HCT116 (cell line): ENCODE results near the gene RPS27. TPM values are rescaled to one million over a fixed set of nuclear protein-coding genes. Genes with fewer than 3 reads are reported as not detected.

Experiments
- ATAC-seq: fragments of 200-7000 bp; cut with Tn5 transposase; 2 replicates; pipeline ENCODE4 v1.9.1; 2020; ENCODE audit warnings: mild to moderate bottlenecking, moderate library complexity
- BruUV-seq: library from RNA; stranded (reverse); fragments of 400-500 nt; replicated peaks from 2 replicates; lab custom pipeline; 2021; lab: Mats Ljungman, UMichigan
- CTCF ChIA-PET: fragments of 300-600 bp; sonication (Branson Sonifier 250); formaldehyde crosslinking; loops from one replicate; lab custom pipeline; 2021; ENCODE audit warnings: antibody characterized with exemption; lab: Charles Lee
- POLR2A ChIA-PET: fragments of 300-600, 350-600 bp; sonication (Branson Sonifier 250); formaldehyde crosslinking; loops from one replicate; lab custom pipeline; 2021; ENCODE audit warnings: antibody characterized with exemption; lab: Charles Lee
- RAD21 ChIA-PET, 2 experiments: fragments of 300-600 bp; sonication (Branson Sonifier 250); formaldehyde crosslinking; loops; one replicate each; lab custom pipeline; 2023; ENCODE audit warnings: low total read pairs in 2 of 2; ENCODE audit not compliant: uncharacterized antibody in 2 of 2, unreplicated experiment in 2 of 2, low non-redundant PET in 1 of 2; lab: Charles Lee
- DNase-seq: peaks from one replicate; pipeline ENCODE4 v3.0.0-alpha.2; 2010; ENCODE audit warnings: low read depth, low spot score
- H2AFZ ChIP-seq: fragments of 200-600 bp; shearing (Covaris generic), sonication (generic); 2 replicates; pipeline ENCODE4 v1.6.1; 2017; ENCODE audit warnings: low read depth, mixed run types, mixed read lengths, antibody characterized with exemption, low read length; ENCODE audit not compliant: poor library complexity, severe bottlenecking
- H3K27ac ChIP-seq: 2 replicates; pipeline ENCODE4 v1.5.1; 2012; ENCODE audit warnings: low read depth, low read length
- H3K27me3 ChIP-seq: fragments of 200-600 bp; sonication (generic); 2 replicates; pipeline ENCODE4 v1.6.1; 2016; ENCODE audit warnings: mixed run types, low read length, mixed read lengths; ENCODE audit not compliant: insufficient read depth
- H3K36me3 ChIP-seq, 2 experiments: fragments of 200-500 bp in 1 of 2; fragments of 200-600 bp in 1 of 2; sonication (Bioruptor generic) in 1 of 2; sonication (generic) in 1 of 2; 2 replicates each; pipeline versions ENCODE4 v1.5.1 to v1.6.1; 2014 to 2016; ENCODE audit warnings: low read length in 2 of 2, inconsistent platforms in 1 of 2, mixed read lengths in 1 of 2, mixed run types in 1 of 2; ENCODE audit not compliant: insufficient read depth in 2 of 2, control insufficient read depth in 1 of 2
- H3K4me1 ChIP-seq, 2 experiments: fragments of 200-600 bp in 1 of 2; sonication (generic) in 1 of 2; 2 replicates each; pipeline versions ENCODE4 v1.5.1 to v1.6.1; 2012 to 2017; ENCODE audit warnings: low read length in 2 of 2, inconsistent platforms in 1 of 2, mild to moderate bottlenecking in 1 of 2, mixed read lengths in 1 of 2, mixed run types in 1 of 2, moderate library complexity in 1 of 2; ENCODE audit not compliant: insufficient read depth in 2 of 2, control insufficient read depth in 1 of 2
- H3K4me2 ChIP-seq: fragments of 200-600 bp; sonication (generic); 2 replicates; pipeline ENCODE4 v1.6.1; 2017; ENCODE audit warnings: mixed run types, low read length, mixed read lengths
- H3K4me3 ChIP-seq, 2 experiments: fragments of 200-600 bp in 1 of 2; sonication (generic) in 1 of 2; replicated peaks in 1 of 2; 2 replicates each; pipeline ENCODE4 v1.5.1; 2011 to 2016; ENCODE audit warnings: low read length in 2 of 2, control low read depth in 1 of 2, low read depth in 1 of 2, mild to moderate bottlenecking in 1 of 2, mixed read lengths in 1 of 2, mixed run types in 1 of 2
- H3K79me2 ChIP-seq: fragments of 200-600 bp; sonication (generic); 2 replicates; pipeline ENCODE4 v1.6.1; 2017; ENCODE audit warnings: mild to moderate bottlenecking, mixed run types, low read length, moderate library complexity, mixed read lengths; ENCODE audit not compliant: insufficient read depth
- H3K9ac ChIP-seq: fragments of 200-600 bp; sonication (generic); 2 replicates; pipeline ENCODE4 v1.6.1; 2016; ENCODE audit warnings: low read length, mixed read lengths
- H3K9me2 ChIP-seq: fragments of 200-600 bp; sonication (generic), shearing (Covaris generic); 2 replicates; pipeline ENCODE4 v1.6.1; 2017; ENCODE audit warnings: mixed run types, mild to moderate bottlenecking, moderate library complexity; ENCODE audit not compliant: insufficient read depth
- H3K9me3 ChIP-seq, 2 experiments: fragments of 200-500 bp in 1 of 2; fragments of 200-600 bp in 1 of 2; sonication (Bioruptor generic) in 1 of 2; sonication (generic) in 1 of 2; 2 replicates each; pipeline ENCODE4 v1.6.1; 2014 to 2017; ENCODE audit warnings: low read length in 2 of 2, mixed read lengths in 2 of 2, inconsistent platforms in 1 of 2, low read depth in 1 of 2, mild to moderate bottlenecking in 1 of 2, mixed run types in 1 of 2, moderate library complexity in 1 of 2; ENCODE audit not compliant: control insufficient read depth in 1 of 2, insufficient read depth in 1 of 2
- H4K20me1 ChIP-seq: fragments of 200-600 bp; sonication (generic), shearing (Covaris generic); 2 replicates; pipeline ENCODE4 v1.6.1; 2017; ENCODE audit warnings: mixed run types, mild to moderate bottlenecking, moderate library complexity; ENCODE audit not compliant: insufficient read depth
- CBX3 ChIP-seq: IDR thresholded peaks from 2 replicates; pipeline ENCODE4 v1.6.1; 2012; ENCODE audit warnings: low read depth
- ELF1 ChIP-seq: IDR thresholded peaks from 2 replicates; pipeline ENCODE4 v1.6.1; 2012; ENCODE audit warnings: low read depth, borderline replicate concordance
- EZH2 ChIP-seq: fragments of 200-600 bp; sonication (generic); IDR thresholded peaks from 2 replicates; pipeline ENCODE4 v1.6.1; 2017; ENCODE audit warnings: antibody characterized with exemption, mixed run types
- EZH2phosphoT487 ChIP-seq: fragments of 200-600 bp; IDR thresholded peaks from 2 replicates; pipeline ENCODE4 v1.6.1; 2018; ENCODE audit warnings: antibody characterized with exemption, borderline replicate concordance
- FOSL1 ChIP-seq: IDR thresholded peaks from 2 replicates; pipeline ENCODE4 v1.6.1; 2012; ENCODE audit warnings: low read depth
- JUND ChIP-seq: IDR thresholded peaks from 2 replicates; pipeline ENCODE4 v1.6.1; 2012
- MAX ChIP-seq: IDR thresholded peaks from 2 replicates; pipeline ENCODE4 v1.6.1; 2012
- RAD21 ChIP-seq: IDR thresholded peaks from 2 replicates; pipeline ENCODE4 v1.6.1; 2012; ENCODE audit warnings: low read depth, mild to moderate bottlenecking
- SIN3A ChIP-seq: IDR thresholded peaks from 2 replicates; pipeline ENCODE4 v1.6.1; 2012; ENCODE audit warnings: low read depth
- SRF ChIP-seq: IDR thresholded peaks from 2 replicates; pipeline ENCODE4 v1.6.1; 2012; ENCODE audit warnings: low read depth
- YY1 ChIP-seq: IDR thresholded peaks from 2 replicates; pipeline ENCODE4 v1.6.1; 2011; ENCODE audit warnings: low read length, low read depth, moderate library complexity, mild to moderate bottlenecking; ENCODE audit not compliant: insufficient replicate concordance; ENCODE audit errors: extremely low read depth
- ZBTB33 ChIP-seq: IDR thresholded peaks from 2 replicates; pipeline ENCODE4 v1.6.1; 2011; ENCODE audit warnings: mild to moderate bottlenecking, low read length, moderate library complexity; ENCODE audit not compliant: insufficient replicate concordance; ENCODE audit errors: extremely low read depth
- ZFX ChIP-seq: fragments of 450-650 bp; IDR thresholded peaks from 2 replicates; pipeline ENCODE4 v1.6.1; 2017
- ZNF274 ChIP-seq: fragments of 200-500 bp; sonication (Bioruptor generic); IDR thresholded peaks from 2 replicates; pipeline ENCODE4 v1.6.1; 2014; ENCODE audit warnings: mild to moderate bottlenecking, low read depth, low read length, inconsistent platforms
- intact Hi-C: fragments of 100-400 bp; cut with micrococcal nuclease; formaldehyde crosslinking; loops from 2 replicates; pipeline ENCODE4 v1.10.0; 2022
- total RNA-seq: library from RNA; stranded (reverse); gene quantifications from one replicate; pipeline ENCODE4 v1.2.1, GENCODE V29; 2021; ENCODE audit not compliant: unreplicated experiment
- TF ChIP-seq, protein P1 (sequence below): IDR thresholded peaks from 2 replicates; pipeline ENCODE4 v1.6.1; 2012
- TF ChIP-seq, protein P2 (sequence below), 3 experiments: fragments of 200-600 bp in 1 of 3; sonication (generic) in 1 of 3; IDR thresholded peaks in 2 of 3; conservative IDR thresholded peaks in 1 of 3; 2 replicates each; pipeline ENCODE4 v1.5.1; 2012 to 2017; ENCODE audit warnings: low read depth in 2 of 3, low read length in 2 of 3, antibody characterized with exemption in 1 of 3, borderline replicate concordance in 1 of 3, control low read depth in 1 of 3, mild to moderate bottlenecking in 1 of 3, mixed read lengths in 1 of 3, mixed run types in 1 of 3, moderate library complexity in 1 of 3; ENCODE audit not compliant: insufficient read depth in 1 of 3
- TF ChIP-seq, protein P3 (sequence below): IDR thresholded peaks from 2 replicates; pipeline ENCODE4 v1.6.1; 2012; ENCODE audit warnings: low read depth

RPS27 gene
- total RNA-seq, 1 experiment from 2014 or later, result 1,905 TPM

- no peak for DNase-seq
These were observed 22.2 kb upstream of the RPS27 start for GRCh38 chr1:153968408-153968807.

More at GRCh38 chr1:153968408-153968807, 22.2 kb upstream of the RPS27 start:
- Histone ChIP-seq H3K4me2 (peak overlapping the region; percentile 97), H4K20me1 (no peaks in the 10 kb centered on the region), H3K9me2 (no peaks in the 10 kb centered on the region), H3K4me3 (peak overlapping the region; percentile 68 to 79), H3K27me3 (no peaks in the 10 kb centered on the region), H2AFZ (no peak overlapping the region), H3K79me2 (peaks cover 8% of the 10 kb centered on the region; the same call in 1 of the 2 replicates), H3K27ac (peak overlapping the region; percentile 90; the same call in 1 of the 2 replicates), H3K4me1 (peaks cover 18 to 43% of the 10 kb centered on the region in 2 experiments), H3K9me3 (no peaks in the 10 kb centered on the region), H3K36me3 (no peaks in the 10 kb centered on the region), H3K9ac (peak overlapping the region; percentile 94)
- BruUV-seq, result no TSS peak
- POLR2A ChIA-PET, result interaction anchor here (1.3 to 3.3 kb wide), 5 partner anchors 9 to 334 kb away, joined by 4 to 38 read pairs (median 10); partner anchors contain the start of genes CHTOP, JTB, RAB13 and RPS27
- no peak for TF ChIP-seq FOSL1
- TF ChIP-seq, protein P1, sequence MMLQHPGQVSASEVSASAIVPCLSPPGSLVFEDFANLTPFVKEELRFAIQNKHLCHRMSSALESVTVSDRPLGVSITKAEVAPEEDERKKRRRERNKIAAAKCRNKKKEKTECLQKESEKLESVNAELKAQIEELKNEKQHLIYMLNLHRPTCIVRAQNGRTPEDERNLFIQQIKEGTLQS, result no peak
- TF ChIP-seq, protein P2, sequence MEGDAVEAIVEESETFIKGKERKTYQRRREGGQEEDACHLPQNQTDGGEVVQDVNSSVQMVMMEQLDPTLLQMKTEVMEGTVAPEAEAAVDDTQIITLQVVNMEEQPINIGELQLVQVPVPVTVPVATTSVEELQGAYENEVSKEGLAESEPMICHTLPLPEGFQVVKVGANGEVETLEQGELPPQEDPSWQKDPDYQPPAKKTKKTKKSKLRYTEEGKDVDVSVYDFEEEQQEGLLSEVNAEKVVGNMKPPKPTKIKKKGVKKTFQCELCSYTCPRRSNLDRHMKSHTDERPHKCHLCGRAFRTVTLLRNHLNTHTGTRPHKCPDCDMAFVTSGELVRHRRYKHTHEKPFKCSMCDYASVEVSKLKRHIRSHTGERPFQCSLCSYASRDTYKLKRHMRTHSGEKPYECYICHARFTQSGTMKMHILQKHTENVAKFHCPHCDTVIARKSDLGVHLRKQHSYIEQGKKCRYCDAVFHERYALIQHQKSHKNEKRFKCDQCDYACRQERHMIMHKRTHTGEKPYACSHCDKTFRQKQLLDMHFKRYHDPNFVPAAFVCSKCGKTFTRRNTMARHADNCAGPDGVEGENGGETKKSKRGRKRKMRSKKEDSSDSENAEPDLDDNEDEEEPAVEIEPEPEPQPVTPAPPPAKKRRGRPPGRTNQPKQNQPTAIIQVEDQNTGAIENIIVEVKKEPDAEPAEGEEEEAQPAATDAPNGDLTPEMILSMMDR (IDR thresholded peaks at IDR 0.05 in 2 of 3, conservative IDR thresholded peaks at IDR 0.05 in 1 of 3; ENCODE audit: borderline replicate concordance in 1 of 3, insufficient read depth in 1 of 3, low read depth in 2 of 3, low read length in 2 of 3), result no peak
- no peak for TF ChIP-seq ZNF274
- TF ChIP-seq, protein P3, sequence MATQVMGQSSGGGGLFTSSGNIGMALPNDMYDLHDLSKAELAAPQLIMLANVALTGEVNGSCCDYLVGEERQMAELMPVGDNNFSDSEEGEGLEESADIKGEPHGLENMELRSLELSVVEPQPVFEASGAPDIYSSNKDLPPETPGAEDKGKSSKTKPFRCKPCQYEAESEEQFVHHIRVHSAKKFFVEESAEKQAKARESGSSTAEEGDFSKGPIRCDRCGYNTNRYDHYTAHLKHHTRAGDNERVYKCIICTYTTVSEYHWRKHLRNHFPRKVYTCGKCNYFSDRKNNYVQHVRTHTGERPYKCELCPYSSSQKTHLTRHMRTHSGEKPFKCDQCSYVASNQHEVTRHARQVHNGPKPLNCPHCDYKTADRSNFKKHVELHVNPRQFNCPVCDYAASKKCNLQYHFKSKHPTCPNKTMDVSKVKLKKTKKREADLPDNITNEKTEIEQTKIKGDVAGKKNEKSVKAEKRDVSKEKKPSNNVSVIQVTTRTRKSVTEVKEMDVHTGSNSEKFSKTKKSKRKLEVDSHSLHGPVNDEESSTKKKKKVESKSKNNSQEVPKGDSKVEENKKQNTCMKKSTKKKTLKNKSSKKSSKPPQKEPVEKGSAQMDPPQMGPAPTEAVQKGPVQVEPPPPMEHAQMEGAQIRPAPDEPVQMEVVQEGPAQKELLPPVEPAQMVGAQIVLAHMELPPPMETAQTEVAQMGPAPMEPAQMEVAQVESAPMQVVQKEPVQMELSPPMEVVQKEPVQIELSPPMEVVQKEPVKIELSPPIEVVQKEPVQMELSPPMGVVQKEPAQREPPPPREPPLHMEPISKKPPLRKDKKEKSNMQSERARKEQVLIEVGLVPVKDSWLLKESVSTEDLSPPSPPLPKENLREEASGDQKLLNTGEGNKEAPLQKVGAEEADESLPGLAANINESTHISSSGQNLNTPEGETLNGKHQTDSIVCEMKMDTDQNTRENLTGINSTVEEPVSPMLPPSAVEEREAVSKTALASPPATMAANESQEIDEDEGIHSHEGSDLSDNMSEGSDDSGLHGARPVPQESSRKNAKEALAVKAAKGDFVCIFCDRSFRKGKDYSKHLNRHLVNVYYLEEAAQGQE, result no peak
- TF ChIP-seq EZH2, result no peak
- TF ChIP-seq EZH2phosphoT487, result no peak
- TF ChIP-seq ZBTB33, result no peak
- no peak for TF ChIP-seq CBX3
- TF ChIP-seq ZFX, result no peak
- no peak for TF ChIP-seq RAD21
- no peak for TF ChIP-seq JUND
- no peak for TF ChIP-seq YY1
- no peak for TF ChIP-seq SRF
- TF ChIP-seq ELF1, result no peak
- TF ChIP-seq MAX, result no peak
- no peak for TF ChIP-seq SIN3A
- RAD21 ChIA-PET, result no interaction called here
- CTCF ChIA-PET, result interaction anchor here (1.1 to 2.3 kb wide), 2 partner anchors 9 kb away, joined by 3 to 13 read pairs; partner anchors contain the start of gene JTB
- ATAC-seq, result no peak
- intact Hi-C loops, result loop anchor here (5.0 kb wide), 1 partner anchor 171 kb away; no protein-coding TSS in a partner anchor
